ENCODE data around the gene IMPG2. TPM values are rescaled to one million over a fixed set of nuclear protein-coding genes. Genes with fewer than 3 reads are reported as not detected.

The IMPG2 gene
- total and polyA plus RNA-seq, 4 donors = 0.01 to 0.37 (median 0.25) TPM; not detected in 1

DNA sequence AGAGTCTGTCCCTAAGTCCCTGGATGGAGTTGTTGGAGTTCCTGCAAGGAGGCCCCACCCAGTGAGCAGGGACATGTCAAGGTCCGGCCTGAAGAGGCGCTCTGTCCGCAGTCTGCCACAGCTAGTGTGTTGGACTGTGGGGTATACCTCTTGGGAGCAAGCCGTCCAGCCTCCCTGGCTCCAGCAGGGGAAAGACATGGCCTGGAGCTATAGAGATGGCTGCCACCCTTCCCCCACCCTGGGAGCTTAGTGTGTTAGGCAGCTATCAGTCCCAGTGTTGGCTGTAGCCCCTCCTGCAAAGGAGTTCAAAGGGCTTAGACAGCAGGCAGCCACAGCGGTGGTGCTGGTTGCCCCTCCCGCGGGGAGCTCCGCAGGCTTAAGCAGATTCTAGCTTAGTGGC is 20.3 kb downstream of the IMPG2 start:
- no peak for TF ChIP-seq EGR1 (IDR thresholded peaks at IDR 0.05; ENCODE audit: low read depth in 2 of 2)
- TF ChIP-seq, protein P1, sequence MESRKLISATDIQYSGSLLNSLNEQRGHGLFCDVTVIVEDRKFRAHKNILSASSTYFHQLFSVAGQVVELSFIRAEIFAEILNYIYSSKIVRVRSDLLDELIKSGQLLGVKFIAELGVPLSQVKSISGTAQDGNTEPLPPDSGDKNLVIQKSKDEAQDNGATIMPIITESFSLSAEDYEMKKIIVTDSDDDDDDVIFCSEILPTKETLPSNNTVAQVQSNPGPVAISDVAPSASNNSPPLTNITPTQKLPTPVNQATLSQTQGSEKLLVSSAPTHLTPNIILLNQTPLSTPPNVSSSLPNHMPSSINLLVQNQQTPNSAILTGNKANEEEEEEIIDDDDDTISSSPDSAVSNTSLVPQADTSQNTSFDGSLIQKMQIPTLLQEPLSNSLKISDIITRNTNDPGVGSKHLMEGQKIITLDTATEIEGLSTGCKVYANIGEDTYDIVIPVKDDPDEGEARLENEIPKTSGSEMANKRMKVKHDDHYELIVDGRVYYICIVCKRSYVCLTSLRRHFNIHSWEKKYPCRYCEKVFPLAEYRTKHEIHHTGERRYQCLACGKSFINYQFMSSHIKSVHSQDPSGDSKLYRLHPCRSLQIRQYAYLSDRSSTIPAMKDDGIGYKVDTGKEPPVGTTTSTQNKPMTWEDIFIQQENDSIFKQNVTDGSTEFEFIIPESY (IDR thresholded peaks at IDR 0.05) = no peak
- TF ChIP-seq SP1 (IDR thresholded peaks at IDR 0.05) = no peak
- TF ChIP-seq JUND (IDR thresholded peaks at IDR 0.05) = no peak
- TF ChIP-seq, protein P2, sequence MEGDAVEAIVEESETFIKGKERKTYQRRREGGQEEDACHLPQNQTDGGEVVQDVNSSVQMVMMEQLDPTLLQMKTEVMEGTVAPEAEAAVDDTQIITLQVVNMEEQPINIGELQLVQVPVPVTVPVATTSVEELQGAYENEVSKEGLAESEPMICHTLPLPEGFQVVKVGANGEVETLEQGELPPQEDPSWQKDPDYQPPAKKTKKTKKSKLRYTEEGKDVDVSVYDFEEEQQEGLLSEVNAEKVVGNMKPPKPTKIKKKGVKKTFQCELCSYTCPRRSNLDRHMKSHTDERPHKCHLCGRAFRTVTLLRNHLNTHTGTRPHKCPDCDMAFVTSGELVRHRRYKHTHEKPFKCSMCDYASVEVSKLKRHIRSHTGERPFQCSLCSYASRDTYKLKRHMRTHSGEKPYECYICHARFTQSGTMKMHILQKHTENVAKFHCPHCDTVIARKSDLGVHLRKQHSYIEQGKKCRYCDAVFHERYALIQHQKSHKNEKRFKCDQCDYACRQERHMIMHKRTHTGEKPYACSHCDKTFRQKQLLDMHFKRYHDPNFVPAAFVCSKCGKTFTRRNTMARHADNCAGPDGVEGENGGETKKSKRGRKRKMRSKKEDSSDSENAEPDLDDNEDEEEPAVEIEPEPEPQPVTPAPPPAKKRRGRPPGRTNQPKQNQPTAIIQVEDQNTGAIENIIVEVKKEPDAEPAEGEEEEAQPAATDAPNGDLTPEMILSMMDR (IDR thresholded peaks at IDR 0.05; ENCODE audit: low read depth, low read length, missing input control) = no peak
- no peak for TF ChIP-seq RAD21 (IDR thresholded peaks at IDR 0.05)
- TF ChIP-seq TAF1 (conservative IDR thresholded peaks at IDR 0.05) = no peak
- TF ChIP-seq HNF4G (IDR thresholded peaks at IDR 0.05) = no peak
- TF ChIP-seq RXRA (IDR thresholded peaks at IDR 0.05) = no peak
- TF ChIP-seq, protein P3, sequence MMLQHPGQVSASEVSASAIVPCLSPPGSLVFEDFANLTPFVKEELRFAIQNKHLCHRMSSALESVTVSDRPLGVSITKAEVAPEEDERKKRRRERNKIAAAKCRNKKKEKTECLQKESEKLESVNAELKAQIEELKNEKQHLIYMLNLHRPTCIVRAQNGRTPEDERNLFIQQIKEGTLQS (IDR thresholded peaks at IDR 0.05) = no peak
- no peak for TF ChIP-seq NR2F2 (IDR thresholded peaks at IDR 0.05)
- TF ChIP-seq FOXA1 (IDR thresholded peaks at IDR 0.05) = no peak
- TF ChIP-seq GABPA (IDR thresholded peaks at IDR 0.05 in 1 of 2, conservative IDR thresholded peaks at IDR 0.05 in 1 of 2) = no peak
- TF ChIP-seq FOXA2 (IDR thresholded peaks at IDR 0.05) = no peak
- TF ChIP-seq, protein P4, sequence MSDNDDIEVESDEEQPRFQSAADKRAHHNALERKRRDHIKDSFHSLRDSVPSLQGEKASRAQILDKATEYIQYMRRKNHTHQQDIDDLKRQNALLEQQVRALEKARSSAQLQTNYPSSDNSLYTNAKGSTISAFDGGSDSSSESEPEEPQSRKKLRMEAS (IDR thresholded peaks at IDR 0.05) = no peak
- WGBS = 81% methylated on average over 8 of the region's 8 CpGs

DNA sequence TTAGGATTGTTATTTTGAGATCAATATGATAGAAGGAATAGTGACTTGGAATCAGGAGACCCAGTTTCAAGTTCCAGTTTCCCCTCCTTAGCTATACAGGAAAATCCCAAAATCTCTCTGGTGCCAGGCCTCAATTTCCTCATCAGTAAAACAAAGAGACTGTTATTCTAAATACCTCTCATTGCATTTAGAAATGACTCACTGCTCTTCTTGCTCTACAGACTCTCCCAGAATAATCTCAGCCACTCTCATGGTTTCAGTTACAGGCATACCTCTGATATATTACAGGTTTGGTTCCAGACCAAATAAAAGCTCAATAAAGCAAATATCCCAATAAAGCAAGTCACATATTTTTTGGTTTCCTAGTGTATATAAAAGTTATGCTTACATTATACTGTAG is 28.3 kb downstream of the IMPG2 start:
- DNase-seq (ENCODE audit: low spot score) = no peak
- H3K27me3 ChIP-seq (ENCODE audit: control insufficient read depth in 4 of 4, insufficient read depth in 4 of 4, low read length in 3 of 4) = no peaks in the 10 kb centered on the region
- H3K9ac ChIP-seq (ENCODE audit: low read depth in 1 of 2, low read length in 2 of 2) = no peak overlapping the region
- no peaks in the 10 kb centered on the region for H3K4me1 ChIP-seq (ENCODE audit: control insufficient read depth in 4 of 4, insufficient read depth in 4 of 4, low read length in 3 of 4)
- H3K4me3 ChIP-seq (ENCODE audit: low read depth in 1 of 3, low read length in 3 of 3) = no peak overlapping the region
- H3K27ac ChIP-seq (ENCODE audit: low read depth in 1 of 2, low read length in 2 of 2) = no peak overlapping the region
- no peaks in the 10 kb centered on the region for H3K9me3 ChIP-seq (ENCODE audit: control insufficient read depth in 4 of 4, low read length in 3 of 4)
- no peak for TF ChIP-seq HNF4G (IDR thresholded peaks at IDR 0.05)
- TF ChIP-seq, protein P2 (IDR thresholded peaks at IDR 0.05; ENCODE audit: low read depth, low read length, missing input control) = no peak
- no peak for TF ChIP-seq TAF1 (conservative IDR thresholded peaks at IDR 0.05)
- TF ChIP-seq, protein P3 (IDR thresholded peaks at IDR 0.05) = no peak
- TF ChIP-seq JUND (IDR thresholded peaks at IDR 0.05) = no peak
- no peak for TF ChIP-seq FOXA1 (IDR thresholded peaks at IDR 0.05)
- TF ChIP-seq, protein P1 (IDR thresholded peaks at IDR 0.05) = no peak
- TF ChIP-seq RAD21 (IDR thresholded peaks at IDR 0.05) = no peak
- no peak for TF ChIP-seq YY1 (IDR thresholded peaks at IDR 0.05)
- no peak for TF ChIP-seq RXRA (IDR thresholded peaks at IDR 0.05)
- TF ChIP-seq SP1 (IDR thresholded peaks at IDR 0.05) = no peak
- TF ChIP-seq, protein P4 (IDR thresholded peaks at IDR 0.05) = no peak
- TF ChIP-seq HNF4A (conservative IDR thresholded peaks at IDR 0.05) = no peak
- TF ChIP-seq GABPA (IDR thresholded peaks at IDR 0.05 in 1 of 2, conservative IDR thresholded peaks at IDR 0.05 in 1 of 2) = no peak
- no peak for TF ChIP-seq EGR1 (IDR thresholded peaks at IDR 0.05; ENCODE audit: low read depth in 2 of 2)
- no peak for TF ChIP-seq FOXA2 (IDR thresholded peaks at IDR 0.05)
- TF ChIP-seq NR2F2 (IDR thresholded peaks at IDR 0.05) = no peak
- TF ChIP-seq, protein P5, sequence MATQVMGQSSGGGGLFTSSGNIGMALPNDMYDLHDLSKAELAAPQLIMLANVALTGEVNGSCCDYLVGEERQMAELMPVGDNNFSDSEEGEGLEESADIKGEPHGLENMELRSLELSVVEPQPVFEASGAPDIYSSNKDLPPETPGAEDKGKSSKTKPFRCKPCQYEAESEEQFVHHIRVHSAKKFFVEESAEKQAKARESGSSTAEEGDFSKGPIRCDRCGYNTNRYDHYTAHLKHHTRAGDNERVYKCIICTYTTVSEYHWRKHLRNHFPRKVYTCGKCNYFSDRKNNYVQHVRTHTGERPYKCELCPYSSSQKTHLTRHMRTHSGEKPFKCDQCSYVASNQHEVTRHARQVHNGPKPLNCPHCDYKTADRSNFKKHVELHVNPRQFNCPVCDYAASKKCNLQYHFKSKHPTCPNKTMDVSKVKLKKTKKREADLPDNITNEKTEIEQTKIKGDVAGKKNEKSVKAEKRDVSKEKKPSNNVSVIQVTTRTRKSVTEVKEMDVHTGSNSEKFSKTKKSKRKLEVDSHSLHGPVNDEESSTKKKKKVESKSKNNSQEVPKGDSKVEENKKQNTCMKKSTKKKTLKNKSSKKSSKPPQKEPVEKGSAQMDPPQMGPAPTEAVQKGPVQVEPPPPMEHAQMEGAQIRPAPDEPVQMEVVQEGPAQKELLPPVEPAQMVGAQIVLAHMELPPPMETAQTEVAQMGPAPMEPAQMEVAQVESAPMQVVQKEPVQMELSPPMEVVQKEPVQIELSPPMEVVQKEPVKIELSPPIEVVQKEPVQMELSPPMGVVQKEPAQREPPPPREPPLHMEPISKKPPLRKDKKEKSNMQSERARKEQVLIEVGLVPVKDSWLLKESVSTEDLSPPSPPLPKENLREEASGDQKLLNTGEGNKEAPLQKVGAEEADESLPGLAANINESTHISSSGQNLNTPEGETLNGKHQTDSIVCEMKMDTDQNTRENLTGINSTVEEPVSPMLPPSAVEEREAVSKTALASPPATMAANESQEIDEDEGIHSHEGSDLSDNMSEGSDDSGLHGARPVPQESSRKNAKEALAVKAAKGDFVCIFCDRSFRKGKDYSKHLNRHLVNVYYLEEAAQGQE (IDR thresholded peaks at IDR 0.05) = no peak
- no peaks in the 10 kb centered on the region for H3K36me3 ChIP-seq (ENCODE audit: control insufficient read depth in 4 of 4, insufficient read depth in 3 of 4, low read depth in 1 of 4, low read length in 3 of 4)

More for the DNA sequence above, 20.3 kb downstream of the IMPG2 start:
- DNase-seq (ENCODE audit: low spot score) = no peak
- no peaks in the 10 kb centered on the region for H3K27me3 ChIP-seq (ENCODE audit: control insufficient read depth in 4 of 4, insufficient read depth in 4 of 4, low read length in 3 of 4)
- H3K9ac ChIP-seq (ENCODE audit: low read depth in 1 of 2, low read length in 2 of 2) = no peak overlapping the region
- no peaks in the 10 kb centered on the region for H3K36me3 ChIP-seq (ENCODE audit: control insufficient read depth in 4 of 4, insufficient read depth in 3 of 4, low read depth in 1 of 4, low read length in 3 of 4)
- H3K4me3 ChIP-seq (ENCODE audit: low read depth in 1 of 3, low read length in 3 of 3) = no peak overlapping the region
- no peak overlapping the region for H3K27ac ChIP-seq (ENCODE audit: low read depth in 1 of 2, low read length in 2 of 2)
- H3K4me1 ChIP-seq (ENCODE audit: control insufficient read depth in 4 of 4, insufficient read depth in 4 of 4, low read length in 3 of 4) = no peaks in the 10 kb centered on the region
- H3K9me3 ChIP-seq (ENCODE audit: control insufficient read depth in 4 of 4, low read length in 3 of 4) = no peaks in the 10 kb centered on the region

Data from liver (tissue), 9 donors.